ENCODE results near the gene CLEC16A. TPM values are rescaled to one million over a fixed set of nuclear protein-coding genes. Genes with fewer than 3 reads are reported as not detected.
"Not testable (repeated sequence)": the region's sequence is repeated elsewhere in the genome, so short reads cannot be mapped to it uniquely, and the experiment has no call there.

CLEC16A gene
- total RNA-seq, 1 experiment from 2014 or later: 13.4 TPM

- DNase-seq (ENCODE audit: low read depth): not testable (repeated sequence)
These were observed 19.1 kb upstream of the CLEC16A start for GRCh38 chr16:10925285-10925684.

DNA sequence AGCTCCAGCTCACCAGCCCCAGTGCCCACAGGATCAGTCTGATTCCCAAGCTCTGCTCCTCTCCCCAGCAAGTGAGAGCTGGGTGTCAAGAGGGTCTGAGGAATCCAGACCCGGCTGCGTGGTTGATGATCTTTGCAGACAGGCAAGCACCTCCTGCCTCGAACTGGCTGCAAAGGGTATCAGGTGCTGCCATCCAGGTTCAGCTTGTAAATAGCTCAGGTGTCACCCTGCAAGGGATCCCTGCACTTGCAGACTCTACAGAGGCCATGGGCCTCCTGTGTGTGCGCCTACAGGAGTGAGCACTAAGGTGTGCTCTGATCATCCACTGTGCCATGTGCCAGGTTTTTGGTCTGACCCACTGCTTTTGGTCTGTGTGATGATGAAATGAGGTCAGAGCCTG lies 18.3 kb upstream of the CLEC16A start:
- DNase-seq (ENCODE audit: low read depth): no peak

GRCh38 chr16:10926867-10927266 lies 17.5 kb upstream of the CLEC16A start:
- DNase-seq (ENCODE audit: low read depth): no peak

DNA sequence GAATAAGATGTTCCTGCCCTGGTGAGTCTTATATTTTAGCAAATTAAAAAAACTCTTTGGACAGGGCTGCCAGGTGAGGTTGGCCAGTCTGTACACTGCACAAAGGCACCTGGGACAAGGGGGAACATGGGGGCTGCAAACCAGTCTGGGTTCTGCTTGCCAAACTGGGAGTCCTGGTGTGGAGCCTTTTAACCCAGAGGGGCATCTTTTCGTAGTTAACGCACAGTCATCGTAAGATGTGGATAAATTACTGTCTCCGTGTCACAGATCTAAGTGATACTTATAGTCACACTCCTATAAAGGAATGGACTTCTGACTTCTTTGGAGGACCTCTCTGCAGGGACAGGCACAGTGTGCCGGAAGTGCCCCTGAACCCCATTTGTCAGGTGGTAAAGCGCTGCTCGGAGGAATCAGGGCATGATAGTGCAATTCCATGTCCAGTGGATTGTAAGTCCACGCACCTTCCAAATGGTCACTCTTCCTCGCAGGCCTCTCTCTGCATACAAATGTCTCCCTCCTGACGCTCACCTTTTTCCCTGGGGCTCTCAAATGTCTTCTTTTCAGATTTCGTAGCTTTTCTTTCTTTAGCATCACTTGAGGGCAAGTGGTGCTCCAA lies 16.8 kb upstream of the CLEC16A start:
- DNase-seq (ENCODE audit: low read depth): no peak

DNA sequence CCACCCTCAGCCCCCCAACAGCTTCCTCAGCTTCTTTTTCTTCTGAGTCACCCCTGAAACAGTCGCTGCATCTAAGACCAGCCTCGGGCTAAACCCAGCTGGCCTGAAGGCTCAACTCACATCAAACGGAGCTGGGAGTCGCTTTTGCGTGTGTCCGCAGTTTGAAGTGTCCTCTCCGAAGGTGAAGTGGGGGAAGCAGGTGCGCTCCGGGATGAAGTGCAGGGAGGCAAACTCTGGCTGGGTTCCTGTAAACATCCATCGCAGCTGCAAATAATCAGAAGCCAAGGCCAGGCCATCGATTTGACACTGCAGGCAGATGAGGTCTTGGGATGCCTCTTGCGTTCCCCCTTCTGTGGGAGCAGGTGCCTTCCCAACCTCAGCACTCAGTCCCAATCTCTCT lies 15.3 kb upstream of the CLEC16A start:
- DNase-seq (ENCODE audit: low read depth): not testable (repeated sequence)

GRCh38 chr16:10929853-10930754 lies 14.3 kb upstream of the CLEC16A start:
- no peak for DNase-seq (ENCODE audit: low read depth)

GRCh38 chr16:10930755-10931093 lies 13.6 kb upstream of the CLEC16A start:
- DNase-seq (ENCODE audit: low read depth): no peak

DNA sequence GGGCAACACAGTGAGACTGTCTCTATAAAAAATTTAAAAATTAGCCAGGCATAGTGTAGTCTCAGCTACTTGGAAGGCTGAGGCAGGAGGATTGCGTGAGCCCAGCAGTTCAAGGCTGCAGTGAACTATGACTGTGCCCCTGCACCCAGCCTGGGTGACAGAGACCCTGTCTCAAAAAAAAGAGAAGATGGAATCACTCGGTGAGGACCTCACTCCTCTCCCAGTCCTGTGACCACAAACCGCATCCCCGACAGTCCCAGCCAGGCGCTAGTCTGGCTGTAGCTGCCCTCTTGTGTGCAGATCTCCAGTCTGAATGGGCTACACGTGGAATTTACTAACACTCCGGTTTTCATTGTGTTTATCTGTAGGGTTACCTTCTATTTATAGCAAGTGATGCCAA lies 13.2 kb upstream of the CLEC16A start:
- DNase-seq (ENCODE audit: low read depth): no peak

DNA sequence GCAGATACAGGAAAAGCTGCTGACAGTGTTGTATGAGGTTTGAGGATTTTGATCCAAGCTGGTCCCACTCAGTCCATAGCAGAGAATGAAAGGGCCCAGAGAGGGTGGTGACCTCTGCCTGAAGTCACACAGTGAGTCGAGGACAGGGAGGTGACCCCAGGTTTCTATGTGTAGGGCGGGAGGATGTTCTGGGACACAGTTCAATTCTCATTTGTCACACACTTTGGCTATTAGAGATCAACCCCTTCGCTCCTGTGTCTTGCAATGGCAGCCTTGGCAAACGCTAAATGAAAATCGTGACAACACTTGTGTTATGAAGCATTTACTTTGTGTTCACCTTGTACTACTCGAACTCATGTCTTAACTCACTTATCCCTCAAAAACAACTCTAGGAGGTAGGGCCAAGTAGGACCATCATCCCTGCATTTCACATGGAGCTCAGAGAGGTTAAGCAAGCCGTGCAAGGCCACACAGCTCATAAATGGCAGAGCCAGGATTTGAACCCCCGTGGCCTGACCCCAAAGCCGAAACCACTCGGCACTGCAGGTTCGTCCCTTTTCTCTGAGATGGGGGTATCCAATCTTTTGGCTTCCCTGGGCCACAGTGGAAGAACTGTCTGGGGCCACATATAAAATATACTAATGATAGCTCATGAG lies 12.3 kb upstream of the CLEC16A start:
- no peak for DNase-seq (ENCODE audit: low read depth)

GRCh38 chr16:10932959-10933710 lies 11.2 kb upstream of the CLEC16A start:
- DNase-seq (ENCODE audit: low read depth): no peak

GRCh38 chr16:10933865-10934264 lies 10.5 kb upstream of the CLEC16A start:
- no peak for DNase-seq (ENCODE audit: low read depth)

- DNase-seq (ENCODE audit: low read depth): no peak
These were observed 9.8 kb upstream of the CLEC16A start for GRCh38 chr16:10934325-10935107.

- no peak for DNase-seq (ENCODE audit: low read depth)
These were observed 9.0 kb upstream of the CLEC16A start for GRCh38 chr16:10935226-10935915.

DNA sequence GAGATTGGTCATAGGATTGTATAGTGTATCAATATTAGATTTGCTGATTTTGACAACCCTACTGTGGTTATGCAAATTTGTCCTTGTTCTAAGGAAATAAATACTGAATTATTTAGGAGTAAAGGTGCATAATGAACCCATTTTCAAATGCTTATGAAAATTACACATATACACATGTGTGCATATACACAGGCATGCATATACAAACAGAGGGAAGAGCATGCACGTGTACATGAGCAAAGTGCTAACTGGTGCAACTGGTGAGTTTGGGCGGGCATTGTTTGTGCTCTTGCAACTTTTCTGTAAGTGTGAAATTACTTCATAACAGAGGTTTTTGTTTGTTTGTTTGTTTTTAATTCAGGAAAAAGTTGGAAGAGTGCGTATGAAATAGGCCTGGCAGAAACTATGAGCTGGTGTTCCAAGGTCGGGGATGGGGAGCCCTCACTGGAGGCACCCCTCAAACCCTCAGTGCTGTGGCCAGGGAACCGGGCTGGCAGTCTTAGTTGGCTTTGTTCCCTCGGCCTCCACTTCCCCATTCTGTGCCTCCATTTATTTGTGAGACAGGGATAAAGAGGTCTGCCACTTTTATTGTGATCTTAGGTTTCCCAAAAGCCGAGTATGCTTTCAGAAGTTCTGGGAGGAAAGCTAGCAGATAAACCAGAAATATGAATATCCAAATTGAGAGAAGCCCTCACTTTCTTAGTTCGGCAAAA lies 7.9 kb upstream of the CLEC16A start:
- DNase-seq (ENCODE audit: low read depth): no peak

DNA sequence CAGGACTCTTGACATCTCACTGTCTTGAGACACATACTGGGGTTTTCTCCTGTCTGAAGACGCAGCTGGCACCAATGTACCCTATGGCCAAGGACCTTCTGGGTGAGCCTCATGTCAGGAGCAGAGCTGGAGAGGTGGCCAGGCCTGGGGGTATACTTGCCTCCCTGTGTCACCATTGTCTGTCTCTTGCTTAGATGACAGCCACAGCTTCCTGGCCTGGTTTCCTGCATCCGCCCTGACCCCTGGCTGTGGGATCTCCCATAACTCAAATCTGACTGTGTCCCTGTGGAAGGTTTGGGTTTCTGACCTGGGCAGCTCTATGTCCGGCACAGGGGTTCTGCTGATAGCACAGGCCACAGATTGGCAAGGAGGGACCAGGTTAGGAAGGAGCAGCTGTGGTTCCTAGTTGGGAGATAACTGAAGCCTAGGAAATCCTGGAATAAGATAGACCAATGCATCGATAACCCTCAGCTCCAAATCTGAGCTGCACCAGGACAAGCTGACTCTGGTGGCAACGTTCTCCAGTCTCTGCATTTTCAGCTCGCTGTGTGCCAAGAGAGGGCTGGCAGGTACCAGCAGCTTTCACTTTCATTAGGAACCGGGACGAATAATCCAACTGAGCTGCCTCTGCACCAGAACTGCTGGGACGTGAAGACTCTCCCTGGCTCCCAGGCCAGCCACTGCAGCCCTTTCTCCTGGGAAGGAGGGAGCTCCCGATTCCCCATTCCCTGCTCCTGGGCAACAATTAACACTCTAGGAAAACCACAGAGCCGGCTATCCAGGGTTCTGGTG lies 7.1 kb upstream of the CLEC16A start:
- no peak for DNase-seq (ENCODE audit: low read depth)

- no peak for DNase-seq (ENCODE audit: low read depth)
These were observed 6.0 kb upstream of the CLEC16A start for GRCh38 chr16:10938321-10938720.

DNA sequence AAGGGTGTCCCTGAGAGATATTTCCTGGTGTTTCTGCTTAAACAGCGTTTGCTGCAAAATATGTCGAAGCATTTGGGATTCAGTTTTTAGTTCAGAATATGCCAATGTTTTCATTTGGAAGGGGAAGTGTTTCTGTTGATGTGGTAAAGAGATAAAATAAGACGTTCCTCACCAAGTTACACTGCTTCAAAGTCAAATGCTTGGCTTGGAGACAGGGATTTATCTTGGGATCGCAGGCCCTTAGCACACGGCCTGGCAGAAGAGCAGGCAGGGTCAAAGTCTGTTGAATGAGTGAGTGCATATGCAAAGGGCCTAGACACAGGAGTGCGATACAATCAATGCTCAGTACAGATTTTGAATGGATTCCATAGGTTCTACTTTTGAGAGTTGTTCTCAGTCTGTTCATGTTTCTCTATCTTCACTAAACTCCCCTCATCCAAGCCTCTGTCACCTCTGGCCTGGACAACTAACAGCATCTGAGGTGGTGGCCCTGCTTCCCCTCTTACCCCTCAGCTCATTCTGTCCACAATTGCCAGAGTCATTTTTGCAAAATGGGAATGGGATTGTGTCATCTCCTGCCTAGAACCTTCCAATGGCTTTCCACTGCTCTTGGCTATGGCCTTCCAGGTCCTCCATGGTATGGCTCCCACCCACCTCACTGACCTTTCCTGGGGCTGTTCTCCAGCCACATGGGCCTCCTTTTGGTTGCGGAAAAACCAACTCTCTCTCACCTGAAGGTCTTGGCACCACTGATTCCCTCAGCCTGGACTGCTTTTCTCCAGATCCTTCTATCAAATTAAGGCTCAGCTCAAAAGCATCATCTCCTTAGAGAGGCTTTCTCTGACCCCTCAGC lies 5.3 kb upstream of the CLEC16A start:
- no peak for DNase-seq (ENCODE audit: low read depth)

DNA sequence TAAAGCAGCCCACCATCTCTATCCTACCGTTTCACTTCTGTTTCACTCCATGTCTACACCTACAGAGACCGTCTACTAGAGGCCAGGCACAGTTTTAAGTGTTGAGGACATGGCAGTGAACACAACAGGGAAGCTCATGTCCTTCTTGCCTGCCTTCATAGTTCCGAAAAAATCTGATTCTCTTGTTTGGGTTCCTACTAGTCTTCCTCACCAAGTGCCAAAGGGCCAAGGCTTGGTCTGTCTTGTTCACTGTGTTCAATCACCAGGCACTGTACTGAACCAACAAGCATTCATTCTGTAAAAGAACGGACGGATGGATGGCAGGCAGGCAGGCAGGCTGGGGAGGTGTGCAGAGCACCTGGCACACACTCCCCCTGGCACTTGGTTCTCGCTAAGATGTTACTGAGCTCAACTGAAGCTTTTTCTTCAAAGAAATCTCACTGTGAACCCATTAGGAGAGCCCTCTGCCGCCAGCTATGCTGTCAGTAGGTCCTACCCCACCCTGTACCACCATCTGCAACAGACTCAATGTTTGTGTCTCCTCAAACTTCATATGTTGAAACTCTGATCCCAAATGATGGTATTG lies 4.6 kb upstream of the CLEC16A start:
- no peak for DNase-seq (ENCODE audit: low read depth)

All from LHCN-M2 (cell line).